ENCODE results near the gene BCL6. TPM values are rescaled to one million over a fixed set of nuclear protein-coding genes. Genes with fewer than 3 reads are reported as not detected.

The BCL6 gene
- total and polyA plus RNA-seq, 2 donors (not counting 3 experiments of a cell fraction or from before 2014, with no cell fraction given) = 6.9 to 12.1 TPM

DNA sequence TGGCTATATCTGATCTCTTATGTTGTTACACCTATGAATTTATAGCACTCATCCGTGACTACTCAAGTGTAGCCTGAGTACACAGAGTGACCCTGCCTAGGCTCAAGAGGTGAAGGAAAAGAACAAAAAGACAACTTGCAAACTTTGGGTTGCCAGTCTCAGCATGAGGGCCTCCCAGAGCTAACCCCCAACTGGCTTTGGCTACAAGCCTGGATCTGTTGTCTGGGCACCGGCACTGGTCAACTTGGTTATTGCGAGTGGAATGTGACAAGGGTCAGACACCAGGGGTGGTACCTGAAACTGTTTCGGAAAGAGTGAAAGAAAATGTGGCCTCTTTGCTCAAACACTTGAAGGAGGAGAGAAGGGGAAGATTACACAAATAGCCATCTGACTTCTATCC is 49.5 kb upstream of the BCL6 start:
- CTCF ChIA-PET = no interaction called here
- peaks cover 0 to 4% of the 10 kb centered on the region in 2 experiments for H3K27me3 ChIP-seq (ENCODE audit: control insufficient read depth in 2 of 2, insufficient read depth in 2 of 2, low read length in 2 of 2)
- TF ChIP-seq POLR2A (IDR thresholded peaks at IDR 0.05; ENCODE audit: low read depth, low read length) (no peak), MYC (IDR thresholded peaks at IDR 0.05; ENCODE audit: low read depth, low read length) (no peak), POLR2AphosphoS5 (IDR thresholded peaks at IDR 0.05; ENCODE audit: insufficient read depth, low read depth, low read length) (no peak), FOS (IDR thresholded peaks at IDR 0.05; ENCODE audit: borderline replicate concordance, insufficient read depth, low read length) (no peak), JUN (IDR thresholded peaks at IDR 0.05; ENCODE audit: borderline replicate concordance, insufficient read depth, insufficient read length, low read depth) (no peak), EZH2 (IDR thresholded peaks at IDR 0.05; ENCODE audit: borderline replicate concordance, low read depth, low read length, severe bottlenecking) (no peak)
- TF ChIP-seq, protein P1, sequence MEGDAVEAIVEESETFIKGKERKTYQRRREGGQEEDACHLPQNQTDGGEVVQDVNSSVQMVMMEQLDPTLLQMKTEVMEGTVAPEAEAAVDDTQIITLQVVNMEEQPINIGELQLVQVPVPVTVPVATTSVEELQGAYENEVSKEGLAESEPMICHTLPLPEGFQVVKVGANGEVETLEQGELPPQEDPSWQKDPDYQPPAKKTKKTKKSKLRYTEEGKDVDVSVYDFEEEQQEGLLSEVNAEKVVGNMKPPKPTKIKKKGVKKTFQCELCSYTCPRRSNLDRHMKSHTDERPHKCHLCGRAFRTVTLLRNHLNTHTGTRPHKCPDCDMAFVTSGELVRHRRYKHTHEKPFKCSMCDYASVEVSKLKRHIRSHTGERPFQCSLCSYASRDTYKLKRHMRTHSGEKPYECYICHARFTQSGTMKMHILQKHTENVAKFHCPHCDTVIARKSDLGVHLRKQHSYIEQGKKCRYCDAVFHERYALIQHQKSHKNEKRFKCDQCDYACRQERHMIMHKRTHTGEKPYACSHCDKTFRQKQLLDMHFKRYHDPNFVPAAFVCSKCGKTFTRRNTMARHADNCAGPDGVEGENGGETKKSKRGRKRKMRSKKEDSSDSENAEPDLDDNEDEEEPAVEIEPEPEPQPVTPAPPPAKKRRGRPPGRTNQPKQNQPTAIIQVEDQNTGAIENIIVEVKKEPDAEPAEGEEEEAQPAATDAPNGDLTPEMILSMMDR (IDR thresholded peaks at IDR 0.05; ENCODE audit: extremely low read depth in 1 of 2, insufficient read depth in 1 of 2, low read depth in 1 of 2, low read length in 2 of 2) = no peak
- H3K9me3 ChIP-seq (replicated peaks; ENCODE audit: control insufficient read depth, insufficient read depth, low read length) = no peaks in the 10 kb centered on the region
- H3K4me3 ChIP-seq (replicated peaks in 1 of 3; ENCODE audit: insufficient read depth in 1 of 3, low read depth in 1 of 3, low read length in 3 of 3) = no peak overlapping the region
- intact Hi-C loops (cut with micrococcal nuclease) (no loop called here), dilution Hi-C loops (cut with MboI; ENCODE audit: extremely low pct_ligation_motif_present, low sequenced_read_pairs) (no loop called here)
- no peaks in the 10 kb centered on the region for H3K4me1 ChIP-seq (ENCODE audit: control insufficient read depth, extremely low read depth, insufficient read depth, low read length)
- H4K20me1 ChIP-seq (replicated peaks; ENCODE audit: control insufficient read depth, extremely low read depth, insufficient read depth, low read length) = no peaks in the 10 kb centered on the region
- no peaks in the 10 kb centered on the region for H3K79me2 ChIP-seq (ENCODE audit: control insufficient read depth, insufficient read depth, low read length)
- no peak overlapping the region for H2AFZ ChIP-seq (ENCODE audit: low read depth, low read length)
- no peak for DNase-seq (ENCODE audit: low read depth, low spot score)
- H3K4me2 ChIP-seq (ENCODE audit: insufficient read depth, low read length) = no peak overlapping the region
- H3K27ac ChIP-seq (ENCODE audit: insufficient read depth, low read depth, low read length) = no peak overlapping the region
- no peaks in the 10 kb centered on the region for H3K9me1 ChIP-seq (replicated peaks; ENCODE audit: control insufficient read depth, extremely low read depth, insufficient read depth, low read length)
- POLR2A ChIA-PET = no interaction called here
- H3K9ac ChIP-seq (replicated peaks; ENCODE audit: extremely low read depth, insufficient read depth, low read length) = no peak overlapping the region
- FAIRE-seq = no peak
- BruUV-seq (replicated peaks) = no TSS peak
- no peaks in the 10 kb centered on the region for H3K36me3 ChIP-seq (ENCODE audit: control insufficient read depth in 2 of 2, extremely low read depth in 1 of 2, insufficient read depth in 2 of 2, low read length in 2 of 2)

Data from endothelial cell of umbilical vein (primary cell).